ENCODE measurements around the gene CCDC40.
"Not testable (repeated sequence)": the region's sequence is repeated elsewhere in the genome, so short reads cannot be mapped to it uniquely, and the experiment has no call there.

CCDC40 gene

GRCh38 chr17:80021600-80021999, 14.8 kb upstream of the CCDC40 start:
- no peak for DNase-seq (ENCODE audit: low read depth in 2 of 2)

DNA sequence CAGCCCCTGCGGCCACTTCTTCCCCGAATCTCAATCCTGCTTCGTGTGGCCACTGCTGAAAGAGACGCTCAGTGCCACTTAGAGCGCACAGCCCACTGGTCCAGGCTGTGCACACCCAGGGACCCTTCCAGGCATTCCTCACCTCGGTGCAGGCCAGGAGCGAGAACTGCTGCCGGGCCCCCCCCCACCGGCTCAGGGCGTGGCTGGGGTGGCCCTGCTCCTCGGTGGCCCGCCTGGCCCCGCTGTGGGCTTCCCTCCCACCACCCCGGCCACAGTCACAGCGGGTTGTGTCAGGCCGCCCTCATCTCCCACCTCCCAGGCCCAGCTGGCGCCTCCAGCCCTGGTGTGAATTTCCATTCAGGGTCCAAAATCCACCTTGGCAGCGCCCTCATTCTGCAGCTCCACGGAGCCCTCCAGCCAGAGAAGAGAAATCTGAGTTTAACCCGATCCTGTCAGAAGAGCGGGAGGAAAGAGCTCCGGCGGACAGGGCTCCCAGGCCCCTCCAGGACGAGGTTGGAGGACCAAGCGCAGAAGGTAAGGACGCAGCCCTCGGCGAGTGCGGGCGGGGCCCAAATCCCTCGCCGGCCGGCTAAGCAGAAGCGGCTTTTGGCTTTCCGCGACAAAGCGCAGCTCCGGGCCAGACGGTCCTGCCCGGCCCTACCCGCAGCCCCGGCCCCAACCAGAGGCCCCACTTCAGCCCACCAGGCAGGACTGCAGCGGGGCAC, 12.8 kb upstream of the CCDC40 start:
- DNase-seq (ENCODE audit: low read depth in 2 of 2) = no peak

GRCh38 chr17:80024206-80024972, 12.1 kb upstream of the CCDC40 start:
- no peak for DNase-seq (ENCODE audit: low read depth in 2 of 2)

DNA sequence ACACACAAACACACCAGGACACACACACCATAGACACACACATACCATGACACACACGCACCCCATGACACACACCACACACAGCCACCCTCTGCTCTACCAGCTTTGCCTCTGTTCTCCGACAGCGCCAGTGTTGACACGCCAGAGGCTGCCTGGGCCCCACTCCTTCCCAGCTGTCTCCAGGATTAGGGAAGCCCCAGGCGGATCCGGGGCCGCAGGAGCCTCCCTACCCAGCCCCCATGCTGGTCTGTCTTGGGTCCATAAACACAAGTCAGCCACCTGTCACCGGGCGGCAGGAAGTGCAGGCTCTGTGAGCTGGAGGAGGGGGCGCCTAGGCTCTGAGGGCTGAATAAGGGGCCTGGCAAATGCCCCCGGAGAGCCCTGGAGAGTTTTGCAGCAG, 11.3 kb upstream of the CCDC40 start:
- no peak for DNase-seq (ENCODE audit: low read depth in 2 of 2)

GRCh38 chr17:80025796-80026195, 10.6 kb upstream of the CCDC40 start:
- no peak for DNase-seq (ENCODE audit: low read depth in 2 of 2)

GRCh38 chr17:80026359-80027042, 9.9 kb upstream of the CCDC40 start:
- DNase-seq (ENCODE audit: low read depth in 2 of 2) = no peak

GRCh38 chr17:80027043-80027435, 9.4 kb upstream of the CCDC40 start:
- DNase-seq (ENCODE audit: low read depth in 2 of 2) = no peak

- DNase-seq (ENCODE audit: low read depth in 2 of 2) = no peak
These were observed 8.4 kb upstream of the CCDC40 start for GRCh38 chr17:80028030-80028429.

DNA sequence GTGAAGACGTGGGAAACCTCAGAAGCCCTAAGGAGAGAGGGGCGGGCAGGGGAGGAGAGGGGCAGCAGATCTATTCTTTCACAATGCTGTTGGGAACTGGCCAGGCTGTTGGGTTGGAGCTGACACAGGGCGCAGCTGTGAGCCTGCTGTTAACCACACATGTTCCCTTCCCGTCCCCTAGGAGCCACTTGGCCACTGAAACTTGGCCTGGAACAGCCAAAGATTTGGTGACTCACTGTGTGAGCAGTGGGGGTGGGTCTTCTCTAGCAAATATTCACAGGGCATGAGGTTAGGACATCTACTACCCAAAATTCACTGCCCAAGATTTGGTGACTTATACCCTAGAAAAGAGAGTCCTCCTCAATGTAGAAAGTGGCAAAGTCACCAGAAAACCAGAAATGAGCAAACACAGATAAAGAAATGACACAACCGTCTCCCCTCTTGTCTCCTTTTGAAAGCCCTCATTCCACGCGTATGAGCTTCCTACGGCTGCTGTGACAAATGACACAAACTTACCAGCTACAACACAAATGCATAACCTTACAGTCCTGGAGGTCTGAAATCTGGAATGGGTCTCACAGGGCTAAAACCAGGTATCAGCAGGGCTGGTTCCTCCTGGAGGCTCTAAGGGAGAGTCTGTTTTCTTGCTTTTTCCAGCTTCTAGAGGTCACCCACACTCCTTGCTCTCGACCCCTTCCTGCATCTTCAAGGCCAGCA, 7.0 kb upstream of the CCDC40 start:
- no peak for DNase-seq (ENCODE audit: low read depth in 2 of 2)

DNA sequence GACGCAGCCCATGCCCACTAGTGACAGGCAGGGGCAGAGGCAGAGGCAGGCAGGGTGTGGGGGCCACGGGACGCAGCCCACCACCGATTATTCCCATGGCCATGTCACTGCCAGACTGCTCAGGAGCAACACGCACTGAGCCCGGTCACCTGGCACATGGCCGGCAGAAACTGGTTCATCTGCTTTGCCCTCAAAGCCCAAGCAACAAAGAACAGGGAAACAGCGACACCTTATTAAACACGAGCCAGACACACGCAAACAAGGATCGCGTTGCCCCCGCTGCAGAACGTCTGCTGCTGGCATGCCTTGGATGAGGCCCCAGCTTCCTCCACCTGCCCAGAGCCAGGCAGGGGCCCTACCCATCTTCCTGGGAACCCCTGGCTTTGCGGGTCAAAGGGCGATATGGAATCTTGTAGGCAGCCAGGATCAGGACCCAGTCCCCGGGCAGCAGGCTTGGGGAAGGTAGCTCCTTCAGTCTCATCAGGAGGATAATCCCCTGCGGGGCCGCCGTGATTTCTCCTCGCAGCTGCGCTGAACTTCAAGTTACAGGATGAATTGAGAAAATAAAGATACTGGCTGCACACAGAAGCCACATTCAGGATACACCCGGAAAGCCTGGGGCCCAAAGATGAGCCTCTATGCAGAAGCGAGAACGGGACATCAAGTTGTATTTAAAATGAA, 5.6 kb upstream of the CCDC40 start:
- no peak for DNase-seq (ENCODE audit: low read depth in 2 of 2)

- DNase-seq (ENCODE audit: low read depth in 2 of 2) = no peak
These were observed 4.6 kb upstream of the CCDC40 start for GRCh38 chr17:80031691-80032430.

GRCh38 chr17:80032614-80033171, 3.7 kb upstream of the CCDC40 start:
- DNase-seq (ENCODE audit: low read depth in 2 of 2) = no peak

GRCh38 chr17:80033840-80034239, 2.6 kb upstream of the CCDC40 start:
- no peak for DNase-seq (ENCODE audit: low read depth in 2 of 2)

DNA sequence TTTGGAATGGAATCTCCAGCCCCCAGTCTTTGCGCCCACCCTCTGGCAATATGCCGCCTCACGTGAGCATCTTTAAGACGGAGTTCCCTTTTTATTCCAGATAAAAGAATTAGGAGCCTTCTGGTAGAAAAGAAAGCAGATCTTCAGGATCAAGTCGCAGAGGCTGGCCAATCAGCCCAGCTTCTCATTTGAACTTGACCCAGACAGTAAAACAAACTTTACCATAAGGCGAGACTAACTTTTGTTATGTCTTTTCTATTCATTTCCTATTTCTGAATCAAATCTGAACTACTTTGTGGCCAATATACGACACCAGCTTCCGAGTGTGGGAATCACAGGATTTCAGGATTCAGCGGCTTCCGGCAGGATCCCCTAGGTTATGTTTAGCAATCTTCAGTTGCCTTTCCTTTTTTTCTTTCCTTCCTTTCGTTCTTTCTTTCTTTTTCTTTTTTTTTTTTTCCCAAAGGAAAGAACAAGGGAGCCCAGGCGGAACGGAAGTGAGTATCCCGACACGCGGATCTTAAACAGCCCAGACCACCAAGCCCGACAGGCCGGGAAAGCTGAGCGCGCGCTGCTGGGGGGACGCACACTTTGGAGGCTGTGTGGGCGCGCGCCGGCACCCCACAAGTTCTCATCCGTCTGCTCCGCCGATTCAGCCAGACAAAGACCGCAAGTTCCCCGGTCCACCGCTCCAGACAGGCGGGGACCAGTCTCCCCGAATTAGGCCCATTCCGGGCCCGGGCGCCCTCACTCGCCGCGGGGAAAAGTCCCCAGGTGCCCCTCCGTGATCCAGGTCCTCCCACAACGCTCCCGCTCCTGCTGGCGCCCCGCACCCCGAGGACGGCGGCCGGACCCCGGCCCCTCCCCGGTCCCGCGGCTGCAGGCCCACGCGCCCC, 1.4 kb upstream of the CCDC40 start:
- DNase-seq (ENCODE audit: low read depth in 2 of 2) = no peak

GRCh38 chr17:80035687-80035936, 830 bp upstream of the CCDC40 start, which contains the start of gene TBC1D16:
TSS of gene TBC1D16 (minus strand) at chr17:80035872. CDS start at chr17:80013547, 22,325 bp downstream.
- no peak for DNase-seq (ENCODE audit: low read depth in 2 of 2)

- no peak for DNase-seq (ENCODE audit: low read depth in 2 of 2)
These were observed 454 bp downstream of the CCDC40 start for GRCh38 chr17:80036715-80037477.

- DNase-seq (ENCODE audit: low read depth in 2 of 2) = no peak
These were observed 7.5 kb downstream of the CCDC40 start for GRCh38 chr17:80043963-80044362.

GRCh38 chr17:80045703-80046102, 9.3 kb downstream of the CCDC40 start:
- no peak for DNase-seq (ENCODE audit: low read depth in 2 of 2)

- DNase-seq (ENCODE audit: low read depth in 2 of 2) = not testable (repeated sequence)
These were observed 10.3 kb downstream of the CCDC40 start for GRCh38 chr17:80046709-80047108.

Data from stimulated activated CD4-positive, alpha-beta T cell treated with anti-CD3 and anti-CD28 coated beads, Interleukin-1b, Interleukin-23, amount 100 ng/mL, for 1 hour (primary cell).